Measurements from ENCODE around the gene GLG1. TPM values are rescaled to one million over a fixed set of nuclear protein-coding genes. Genes with fewer than 3 reads are reported as not detected.
"Not testable (repeated sequence)": the region's sequence is repeated elsewhere in the genome, so short reads cannot be mapped to it uniquely, and the experiment has no call there.

GLG1 gene
- total RNA-seq, 3 donors from 2014 or later: 116 to 197 (median 123) TPM

- no peaks in the 10 kb centered on the region for H3K36me3 ChIP-seq
- no peaks in the 10 kb centered on the region for H3K27me3 ChIP-seq
- intact Hi-C loops (cut with DNase I; ENCODE audit: low total_unique reads): no loop called here
- H3K9me3 ChIP-seq: no peaks in the 10 kb centered on the region
- H3K27ac ChIP-seq: no peak overlapping the region
- no peaks in the 10 kb centered on the region for H3K4me1 ChIP-seq
- H3K4me3 ChIP-seq: no peak overlapping the region
- DNase-seq (ENCODE audit: low spot score in 2 of 2): no peak
- TF ChIP-seq, protein P1, sequence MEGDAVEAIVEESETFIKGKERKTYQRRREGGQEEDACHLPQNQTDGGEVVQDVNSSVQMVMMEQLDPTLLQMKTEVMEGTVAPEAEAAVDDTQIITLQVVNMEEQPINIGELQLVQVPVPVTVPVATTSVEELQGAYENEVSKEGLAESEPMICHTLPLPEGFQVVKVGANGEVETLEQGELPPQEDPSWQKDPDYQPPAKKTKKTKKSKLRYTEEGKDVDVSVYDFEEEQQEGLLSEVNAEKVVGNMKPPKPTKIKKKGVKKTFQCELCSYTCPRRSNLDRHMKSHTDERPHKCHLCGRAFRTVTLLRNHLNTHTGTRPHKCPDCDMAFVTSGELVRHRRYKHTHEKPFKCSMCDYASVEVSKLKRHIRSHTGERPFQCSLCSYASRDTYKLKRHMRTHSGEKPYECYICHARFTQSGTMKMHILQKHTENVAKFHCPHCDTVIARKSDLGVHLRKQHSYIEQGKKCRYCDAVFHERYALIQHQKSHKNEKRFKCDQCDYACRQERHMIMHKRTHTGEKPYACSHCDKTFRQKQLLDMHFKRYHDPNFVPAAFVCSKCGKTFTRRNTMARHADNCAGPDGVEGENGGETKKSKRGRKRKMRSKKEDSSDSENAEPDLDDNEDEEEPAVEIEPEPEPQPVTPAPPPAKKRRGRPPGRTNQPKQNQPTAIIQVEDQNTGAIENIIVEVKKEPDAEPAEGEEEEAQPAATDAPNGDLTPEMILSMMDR (IDR thresholded peaks at IDR 0.05): no peak
- TF ChIP-seq POLR2A (IDR thresholded peaks at IDR 0.05) (no peak), POLR2AphosphoS5 (IDR thresholded peaks at IDR 0.05) (no peak)
Observed at GRCh38 chr16:74446866-74447265, 160.0 kb downstream of the GLG1 start.

DNA sequence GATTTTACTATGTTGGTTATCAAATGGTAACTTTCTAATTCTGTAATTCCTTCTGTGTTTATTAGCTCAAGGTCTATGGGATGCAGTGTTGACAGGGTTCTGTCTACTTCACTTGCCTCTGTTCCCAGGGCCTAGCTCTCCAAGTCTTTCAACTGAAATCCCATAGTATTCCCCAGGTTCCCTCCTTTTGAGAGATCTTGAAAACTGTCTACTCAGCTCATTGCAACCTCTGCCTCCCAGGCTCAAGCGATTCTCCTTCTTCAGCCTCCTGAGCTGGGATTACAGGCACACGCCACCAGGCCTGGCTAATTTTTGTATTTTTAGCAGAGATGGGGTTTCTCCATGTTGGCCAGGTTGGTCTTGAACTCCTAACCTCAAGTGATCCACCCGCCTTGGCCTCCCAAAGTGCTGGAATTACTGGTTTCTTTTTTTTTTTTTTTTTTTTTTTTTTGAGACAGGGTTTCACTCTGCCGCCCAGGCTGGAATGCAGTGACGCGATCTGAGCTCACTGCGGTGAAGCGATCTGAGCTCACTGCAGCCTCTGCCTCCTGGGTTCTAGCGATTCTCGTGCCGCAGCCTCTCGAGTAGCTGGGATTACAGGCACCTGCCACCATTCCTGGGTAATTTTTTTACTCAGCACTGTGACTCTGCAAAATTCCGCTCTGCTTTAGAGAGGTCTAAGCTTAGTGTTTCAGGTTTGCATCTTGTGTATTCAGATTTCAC, 163.1 kb downstream of the GLG1 start:
- H3K27ac ChIP-seq; H3K36me3 ChIP-seq; H3K4me1 ChIP-seq; H3K4me3 ChIP-seq; H3K27me3 ChIP-seq; H3K9me3 ChIP-seq; DNase-seq (ENCODE audit: low spot score in 2 of 2); intact Hi-C loops (cut with DNase I; ENCODE audit: low total_unique reads): not testable (repeated sequence)

DNA sequence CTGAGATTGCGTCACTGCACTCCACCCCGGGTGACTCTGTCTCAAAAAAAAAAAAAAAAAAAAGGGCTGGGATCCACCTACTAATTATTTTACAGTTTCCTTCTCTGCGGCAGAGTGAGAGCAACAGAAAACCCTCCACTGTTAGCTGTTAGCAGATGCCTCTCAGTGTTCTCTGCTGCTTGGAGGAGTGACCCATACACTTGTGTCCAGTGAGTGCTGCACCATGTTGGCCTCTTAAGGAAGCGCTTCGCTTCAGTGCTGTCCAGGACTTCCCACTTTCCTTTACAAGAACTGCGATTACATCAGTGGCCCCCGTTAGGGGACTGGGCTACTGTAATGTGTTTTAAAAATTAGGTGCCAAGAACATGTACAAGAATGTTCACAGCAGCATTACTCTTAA, 167.2 kb downstream of the GLG1 start:
- Histone ChIP-seq H3K4me3 (no peak overlapping the region), H3K36me3 (no peaks in the 10 kb centered on the region), H3K4me1 (no peaks in the 10 kb centered on the region), H3K9me3 (peaks cover 0 to 4% of the 10 kb centered on the region in 2 donors), H3K27ac (no peak overlapping the region), H3K27me3 (no peaks in the 10 kb centered on the region)
- intact Hi-C loops (cut with DNase I; ENCODE audit: low total_unique reads): no loop called here
- no peak for TF ChIP-seq POLR2AphosphoS5 (IDR thresholded peaks at IDR 0.05)
- TF ChIP-seq, protein P1 (IDR thresholded peaks at IDR 0.05): no peak
- TF ChIP-seq POLR2A (IDR thresholded peaks at IDR 0.05): no peak
- DNase-seq (ENCODE audit: low spot score in 2 of 2): no peak

- Histone ChIP-seq H3K27me3 (no peaks in the 10 kb centered on the region), H3K4me1 (no peaks in the 10 kb centered on the region), H3K27ac (no peak overlapping the region), H3K9me3 (peaks cover 0 to 4% of the 10 kb centered on the region in 2 donors), H3K36me3 (no peaks in the 10 kb centered on the region), H3K4me3 (no peak overlapping the region)
- TF ChIP-seq, protein P1 (IDR thresholded peaks at IDR 0.05): no peak
- no peak for TF ChIP-seq POLR2A (IDR thresholded peaks at IDR 0.05)
- no peak for TF ChIP-seq POLR2AphosphoS5 (IDR thresholded peaks at IDR 0.05)
- intact Hi-C loops (cut with DNase I; ENCODE audit: low total_unique reads): no loop called here
- DNase-seq (ENCODE audit: low spot score in 2 of 2): no peak
Observed at GRCh38 chr16:74438492-74438979, 168.4 kb downstream of the GLG1 start.

DNA sequence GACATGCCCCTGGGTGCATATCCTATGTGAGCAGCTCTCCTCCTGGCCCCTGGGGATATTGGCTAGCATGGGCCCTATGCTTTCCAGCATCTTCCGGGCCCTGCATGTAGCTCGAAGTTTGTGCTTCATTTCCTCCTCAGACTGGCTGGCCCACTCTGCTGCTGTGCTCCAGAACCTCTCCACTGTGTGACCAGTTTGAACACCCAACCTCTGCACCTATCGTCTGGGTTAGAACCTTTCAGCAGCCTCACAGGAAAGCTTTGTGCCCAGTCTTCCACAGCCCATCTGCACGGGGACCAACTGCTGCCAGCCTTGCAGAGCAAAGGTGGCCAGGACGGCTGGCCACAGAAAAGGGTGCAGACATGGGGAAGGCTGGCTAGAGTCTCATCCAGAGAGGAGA, 175.4 kb downstream of the GLG1 start:
- no peaks in the 10 kb centered on the region for H3K27me3 ChIP-seq
- no peak overlapping the region for H3K4me3 ChIP-seq
- TF ChIP-seq, protein P1 (IDR thresholded peaks at IDR 0.05): no peak
- no peak for TF ChIP-seq POLR2AphosphoS5 (IDR thresholded peaks at IDR 0.05)
- no peak for TF ChIP-seq POLR2A (IDR thresholded peaks at IDR 0.05)
- H3K27ac ChIP-seq: no peak overlapping the region
- H3K9me3 ChIP-seq: peaks cover 0 to 4% of the 10 kb centered on the region in 2 donors
- H3K4me1 ChIP-seq: no peaks in the 10 kb centered on the region
- no peak for DNase-seq (ENCODE audit: low spot score in 2 of 2)
- no peaks in the 10 kb centered on the region for H3K36me3 ChIP-seq
- intact Hi-C loops (cut with DNase I; ENCODE audit: low total_unique reads): no loop called here

Measured in breast epithelium (tissue), 4 donors.